GM15510 (cell line): ENCODE measurements around the gene MCIDAS.

ENCODE experiments used
- POLR2A ChIP-seq: IDR thresholded peaks from 3 replicates; pipeline ENCODE4 v1.6.1; 2011; ENCODE audit warnings: borderline replicate concordance; ENCODE audit not compliant: insufficient read length; ENCODE audit errors: extremely low read depth

The MCIDAS gene

DNA sequence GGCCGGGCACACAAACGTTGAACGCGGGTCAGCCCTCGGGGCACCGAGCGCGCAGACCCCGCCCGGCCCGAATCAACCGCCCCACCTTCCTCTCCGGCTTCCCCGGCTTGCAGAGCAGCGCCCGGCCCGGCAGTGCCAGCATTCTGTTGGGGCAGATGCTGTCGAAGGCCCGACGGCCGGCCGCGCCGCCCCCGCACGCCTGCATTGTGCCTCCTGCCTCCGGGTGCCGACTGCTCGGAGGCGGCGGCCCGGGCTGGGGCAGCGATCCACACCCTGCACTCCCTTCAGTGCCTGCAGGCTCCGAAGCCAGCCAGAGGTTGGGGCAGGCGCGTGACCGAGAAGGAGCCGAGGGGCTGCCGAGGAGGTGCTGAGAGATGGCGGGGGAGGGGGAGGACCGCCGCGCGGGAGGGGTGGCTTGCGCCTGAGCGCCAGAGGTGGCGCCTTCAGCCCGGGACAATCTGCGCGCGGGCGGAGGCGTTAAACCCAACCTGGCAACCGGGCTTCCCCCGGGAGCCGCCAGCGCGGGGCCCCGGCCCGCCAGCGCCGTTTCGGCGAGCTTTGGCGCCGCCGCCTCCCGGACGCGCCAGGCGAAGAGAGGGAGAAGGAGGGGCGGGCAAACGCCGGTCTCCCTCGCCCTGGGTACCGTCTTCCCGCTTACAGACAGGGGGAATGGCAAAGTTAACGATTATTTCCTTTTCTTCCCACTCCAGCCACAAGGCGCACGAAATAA, at the start of gene MCIDAS:
MCIDAS (minus strand) TSS at position 382 of the 730 bp plus-strand sequence; CDS start at position 205, 177 bp downstream.
- TF ChIP-seq POLR2A: no peak

- TF ChIP-seq POLR2A: no peak
Measured at GRCh38 chr5:55276771-55277170, 49.7 kb upstream of the MCIDAS start.

GRCh38 chr5:55258339-55258738, 31.2 kb upstream of the MCIDAS start:
- no peak for TF ChIP-seq POLR2A

DNA sequence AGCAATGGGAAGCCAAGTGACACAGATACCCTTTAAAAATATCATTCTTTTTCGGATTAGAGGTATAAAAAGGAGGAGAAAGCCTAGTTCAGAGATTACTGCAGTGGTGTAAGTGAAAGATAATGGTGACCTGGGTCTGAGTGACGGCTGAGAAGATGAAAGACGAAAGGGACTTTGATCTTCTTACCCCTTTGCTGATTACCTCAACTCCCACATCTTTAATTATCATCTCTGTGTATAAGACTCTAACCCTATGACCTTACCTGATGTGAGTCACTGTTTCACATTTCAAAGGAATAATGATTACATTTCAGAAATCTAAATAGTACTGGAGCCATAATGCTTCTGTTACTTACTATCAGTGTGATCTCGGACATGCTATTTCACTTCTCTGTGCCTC, 27.7 kb upstream of the MCIDAS start:
- TF ChIP-seq POLR2A: no peak

- no peak for TF ChIP-seq POLR2A
Measured at GRCh38 chr5:55250064-55250463, 22.9 kb upstream of the MCIDAS start.

DNA sequence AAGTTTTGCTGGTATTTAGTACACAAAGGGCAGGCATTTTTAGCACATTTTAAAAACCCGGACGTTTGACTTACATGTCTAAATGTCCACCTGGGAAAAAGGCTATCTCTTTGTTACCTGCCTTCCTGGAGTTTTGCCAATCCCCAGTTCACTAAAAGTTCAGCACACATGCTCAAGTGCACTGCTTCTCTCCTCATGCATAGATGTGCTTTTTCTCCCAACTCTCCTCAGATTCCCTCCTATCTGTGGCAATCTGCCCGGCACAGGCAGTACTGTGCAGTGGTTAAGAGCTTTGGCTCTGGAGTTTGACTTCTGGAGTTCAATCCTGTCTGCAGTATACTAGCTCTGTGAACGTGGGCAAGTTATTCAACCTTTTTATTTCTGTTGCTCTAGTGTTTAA, 14.6 kb upstream of the MCIDAS start:
- TF ChIP-seq POLR2A: no peak

- TF ChIP-seq POLR2A: no peak
Measured at GRCh38 chr5:55236800-55237199, 9.7 kb upstream of the MCIDAS start.

DNA sequence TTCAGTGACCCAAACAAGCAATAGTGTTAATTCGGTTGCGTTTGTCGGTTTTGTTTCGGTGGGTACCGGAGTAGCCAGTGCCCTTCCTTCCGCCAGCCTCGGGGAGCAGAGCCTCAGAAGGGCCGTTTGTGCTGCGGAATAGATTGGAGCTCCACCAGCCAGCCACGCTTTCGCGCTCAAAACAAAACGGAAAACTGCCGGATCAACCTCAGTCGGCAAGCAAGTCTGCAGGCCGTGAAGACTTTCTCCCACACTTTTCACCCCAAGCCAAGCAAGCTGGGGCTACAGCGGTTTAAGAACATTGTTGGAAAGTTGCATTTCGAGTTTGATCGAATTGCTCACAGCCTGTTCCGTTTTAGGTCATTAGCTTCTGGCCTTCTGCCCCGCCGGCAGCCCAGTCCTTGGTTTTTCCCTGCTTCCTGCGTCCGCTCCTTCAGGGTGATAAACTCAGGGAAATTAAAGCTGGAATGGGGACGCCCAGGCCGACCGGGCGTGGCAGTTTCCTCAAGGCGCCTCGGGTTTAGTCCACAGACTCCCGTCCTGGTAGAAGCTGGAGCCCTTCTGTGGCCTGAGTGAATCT, 7.1 kb upstream of the MCIDAS start:
- TF ChIP-seq POLR2A: no peak

DNA sequence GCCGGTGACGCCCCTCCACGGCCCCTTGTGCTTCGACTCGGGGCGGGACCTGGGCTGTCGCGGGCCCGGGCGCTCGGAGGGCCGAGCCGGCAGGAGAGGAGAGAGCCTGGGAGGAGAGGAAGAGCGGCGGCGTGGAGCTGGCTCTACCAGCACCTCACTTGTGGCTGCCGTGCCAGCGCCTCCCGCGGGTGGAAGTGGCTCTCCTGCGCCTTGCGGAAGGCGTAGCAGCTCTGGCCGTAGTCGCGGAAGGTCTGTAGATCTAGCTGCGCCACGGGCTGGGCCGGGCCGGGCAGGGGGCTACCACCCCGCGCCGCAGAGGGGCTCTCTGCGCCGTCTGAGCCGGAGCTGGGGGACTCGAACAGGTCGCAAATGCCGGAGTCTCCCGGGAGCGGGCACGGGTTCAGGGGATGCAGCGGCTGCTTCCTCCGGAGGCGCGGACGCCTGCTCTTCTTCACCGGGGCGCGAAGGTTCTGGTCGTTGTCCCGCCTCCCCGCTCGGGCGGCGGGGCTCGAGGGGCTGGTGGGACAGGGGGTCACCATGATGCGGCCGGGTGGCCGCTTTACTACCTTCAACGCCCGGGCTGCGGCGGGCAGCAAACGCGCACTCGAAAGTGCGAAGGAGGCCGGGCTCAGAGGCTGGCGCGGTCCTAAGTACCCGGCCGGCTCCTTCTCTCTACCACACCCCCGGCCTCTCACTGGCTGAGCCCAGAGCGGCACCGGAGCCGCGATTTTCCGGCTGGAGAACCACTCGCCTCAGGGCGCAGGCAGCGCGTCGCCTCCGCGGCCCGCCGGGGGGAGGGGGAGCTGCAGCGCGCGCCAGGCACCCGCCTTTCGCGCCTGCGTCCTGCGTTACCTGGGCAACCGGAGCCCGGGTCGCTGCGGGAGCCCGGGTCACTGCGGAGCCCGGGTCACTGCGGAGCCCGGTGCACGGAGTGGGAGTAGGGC, 6.1 kb upstream of the MCIDAS start, which contains the start of gene CCNO:
CCNO (minus strand) TSS at position 624 of the 944 bp plus-strand sequence; CDS start at position 539, 85 bp downstream.
- no peak for TF ChIP-seq POLR2A

- no peak for TF ChIP-seq POLR2A
Measured at GRCh38 chr5:55232271-55232984, 5.3 kb upstream of the MCIDAS start.

- no peak for TF ChIP-seq POLR2A
Measured at GRCh38 chr5:55231919-55232270, 4.8 kb upstream of the MCIDAS start.

- no peak for TF ChIP-seq POLR2A
Measured at GRCh38 chr5:55231029-55231918, 4.2 kb upstream of the MCIDAS start.

DNA sequence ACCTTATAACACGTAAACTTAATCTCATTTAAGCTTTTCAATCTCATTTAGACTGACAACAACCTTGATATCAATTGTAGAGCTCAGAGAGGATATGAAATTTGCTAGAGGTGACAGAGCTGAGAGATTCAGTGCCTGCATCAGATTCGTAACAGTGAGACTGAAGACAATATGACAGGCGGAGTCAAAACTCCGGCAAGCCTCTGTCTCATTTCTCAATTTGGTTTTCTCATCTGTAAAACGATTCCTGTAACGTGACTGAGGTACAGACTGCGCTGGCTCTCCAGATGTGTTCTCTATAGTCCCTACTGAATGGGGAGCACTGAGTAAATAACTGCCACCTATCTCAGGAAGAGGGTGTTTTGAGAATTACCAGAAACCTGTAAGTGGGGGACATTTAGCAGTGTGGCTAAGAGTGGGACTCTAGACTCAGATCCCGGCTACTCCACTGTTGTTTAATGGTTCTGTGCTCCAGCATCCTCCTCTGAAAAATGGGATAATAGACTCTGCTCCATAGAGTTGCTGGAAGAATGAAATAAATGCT, 3.0 kb upstream of the MCIDAS start:
- no peak for TF ChIP-seq POLR2A

DNA sequence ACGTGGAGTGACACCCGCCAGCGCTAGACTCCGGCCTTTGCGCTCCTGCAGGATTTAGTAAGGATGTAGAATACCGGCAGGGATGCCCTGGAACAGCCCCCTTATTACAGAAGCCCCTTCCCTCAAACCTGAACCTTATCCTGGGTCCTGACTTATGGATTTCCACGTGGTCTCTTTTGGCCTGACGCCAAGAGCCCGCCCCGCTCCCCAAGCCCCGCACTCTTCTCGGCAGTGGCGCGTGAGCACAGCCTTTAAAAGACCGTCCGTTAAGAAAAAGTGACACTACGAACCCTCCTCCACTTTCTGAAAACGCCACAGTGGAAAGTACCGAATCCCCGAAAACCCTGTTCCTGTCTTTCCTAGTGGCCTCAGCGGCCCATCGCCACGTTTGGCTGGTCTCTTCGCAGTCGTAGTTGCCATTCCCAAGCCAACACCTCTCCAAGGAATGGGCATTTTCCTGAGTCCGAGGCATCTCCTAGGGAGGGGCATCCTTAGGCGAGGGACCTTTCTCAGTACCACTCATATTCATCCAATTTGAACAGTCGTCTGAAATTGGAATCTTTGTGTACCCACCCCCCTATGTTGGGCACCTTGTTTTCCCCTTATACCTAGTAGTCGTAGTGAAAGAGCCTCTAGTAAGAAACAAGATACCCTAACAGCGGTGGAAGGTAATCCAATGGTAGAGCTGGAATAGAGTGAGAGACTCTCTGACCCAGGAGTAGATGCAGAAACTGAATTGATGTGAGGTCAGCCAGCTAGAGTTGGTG, 732 bp upstream of the MCIDAS start:
- TF ChIP-seq POLR2A: no peak
